ENCODE results near the gene ATG101.

The ATG101 gene

DNA sequence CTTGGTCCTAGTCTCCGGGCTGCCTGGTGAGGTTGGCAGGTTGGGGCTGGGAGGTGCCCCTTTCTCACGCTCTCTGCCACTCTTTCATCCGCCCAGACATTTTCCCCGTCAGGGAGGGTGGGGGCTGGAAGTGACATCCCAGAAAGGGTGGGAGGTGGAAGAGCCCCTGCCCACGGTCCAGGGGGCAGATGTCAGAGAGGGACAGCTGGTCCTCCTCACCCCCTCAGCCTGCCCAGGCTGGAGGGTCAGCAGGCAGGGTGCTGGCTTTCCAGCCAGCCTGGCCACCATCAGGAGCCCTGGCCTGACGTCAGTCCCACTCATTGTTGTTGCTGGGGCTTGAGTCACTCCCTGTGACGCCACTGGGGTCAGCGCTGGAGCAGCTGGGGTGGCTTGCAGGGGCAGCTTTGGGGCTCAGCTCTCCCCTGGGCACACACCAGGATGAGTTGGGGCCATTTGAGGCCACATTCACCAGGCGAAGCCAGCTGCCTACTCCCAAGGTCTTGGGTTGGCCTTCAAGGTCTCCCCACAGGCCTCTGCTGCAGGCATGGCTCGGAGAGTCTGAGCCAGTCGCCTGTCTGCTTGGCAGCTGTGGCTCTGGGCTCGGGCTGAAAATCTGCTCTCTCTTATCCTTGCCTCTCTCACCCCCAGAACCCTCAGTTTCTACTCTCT lies 5.7 kb upstream of the ATG101 start:
- DNase-seq (ENCODE audit: low read depth), result no peak
- TF ChIP-seq, protein P1, sequence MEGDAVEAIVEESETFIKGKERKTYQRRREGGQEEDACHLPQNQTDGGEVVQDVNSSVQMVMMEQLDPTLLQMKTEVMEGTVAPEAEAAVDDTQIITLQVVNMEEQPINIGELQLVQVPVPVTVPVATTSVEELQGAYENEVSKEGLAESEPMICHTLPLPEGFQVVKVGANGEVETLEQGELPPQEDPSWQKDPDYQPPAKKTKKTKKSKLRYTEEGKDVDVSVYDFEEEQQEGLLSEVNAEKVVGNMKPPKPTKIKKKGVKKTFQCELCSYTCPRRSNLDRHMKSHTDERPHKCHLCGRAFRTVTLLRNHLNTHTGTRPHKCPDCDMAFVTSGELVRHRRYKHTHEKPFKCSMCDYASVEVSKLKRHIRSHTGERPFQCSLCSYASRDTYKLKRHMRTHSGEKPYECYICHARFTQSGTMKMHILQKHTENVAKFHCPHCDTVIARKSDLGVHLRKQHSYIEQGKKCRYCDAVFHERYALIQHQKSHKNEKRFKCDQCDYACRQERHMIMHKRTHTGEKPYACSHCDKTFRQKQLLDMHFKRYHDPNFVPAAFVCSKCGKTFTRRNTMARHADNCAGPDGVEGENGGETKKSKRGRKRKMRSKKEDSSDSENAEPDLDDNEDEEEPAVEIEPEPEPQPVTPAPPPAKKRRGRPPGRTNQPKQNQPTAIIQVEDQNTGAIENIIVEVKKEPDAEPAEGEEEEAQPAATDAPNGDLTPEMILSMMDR (IDR thresholded peaks at IDR 0.05; ENCODE audit: insufficient read depth, low read depth, low read length, missing control alignments), result no peak
- H3K4me3 ChIP-seq (ENCODE audit: low read depth, low read length), result no peak overlapping the region

DNA sequence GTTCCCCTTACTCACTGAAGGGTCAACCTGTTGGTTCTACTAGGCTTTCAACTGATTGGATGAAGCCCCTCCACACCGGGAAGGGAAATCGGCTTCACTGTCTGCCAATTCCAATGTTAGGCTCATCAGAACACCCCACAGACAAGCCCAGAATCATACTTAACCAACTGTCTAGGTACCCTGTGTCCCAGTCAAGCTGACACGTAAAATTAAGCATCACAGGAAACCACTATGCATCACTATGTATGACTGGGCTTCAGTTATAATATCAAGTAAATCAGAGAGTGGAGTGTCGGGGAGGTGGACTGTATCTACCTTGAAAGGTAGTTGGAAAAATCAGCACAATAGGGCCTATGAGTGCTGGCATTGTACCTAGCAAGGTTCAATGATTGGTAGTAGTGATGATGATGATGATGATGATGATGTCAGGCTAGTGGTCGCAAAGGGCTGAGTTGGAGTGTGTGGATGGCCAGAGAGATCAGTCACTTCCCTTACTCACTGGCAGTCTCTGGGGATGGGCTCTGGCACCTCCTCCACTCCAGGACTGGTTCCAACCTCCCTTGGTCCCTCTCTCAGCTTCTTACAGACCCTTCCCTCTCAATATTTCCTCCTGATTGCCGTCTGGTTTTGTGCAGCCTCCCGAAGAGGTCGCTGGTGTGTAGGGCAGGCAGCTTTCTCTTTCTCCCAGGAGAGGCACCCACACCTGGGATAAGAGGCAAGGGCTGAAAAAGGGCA lies 3.3 kb upstream of the ATG101 start:
- no peak overlapping the region for H3K4me3 ChIP-seq (ENCODE audit: low read depth, low read length)
- TF ChIP-seq, protein P1 (IDR thresholded peaks at IDR 0.05; ENCODE audit: insufficient read depth, low read depth, low read length, missing control alignments), result no peak
- no peak for DNase-seq (ENCODE audit: low read depth)

DNA sequence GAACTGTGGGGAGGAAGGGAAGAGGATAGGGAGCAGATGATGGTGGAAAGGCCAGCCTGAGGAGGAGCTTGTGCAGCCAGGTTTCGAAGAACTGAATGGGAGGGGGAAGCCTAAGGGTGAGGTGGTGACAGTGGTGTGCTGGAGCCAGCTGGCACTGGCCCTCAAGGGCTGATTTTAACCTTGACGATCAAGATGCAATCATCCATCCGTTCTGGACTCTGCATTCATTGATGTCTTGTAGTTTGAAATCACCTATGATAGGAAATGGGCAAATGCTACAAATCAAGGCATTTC lies 2.8 kb upstream of the ATG101 start:
- TF ChIP-seq, protein P1 (IDR thresholded peaks at IDR 0.05; ENCODE audit: insufficient read depth, low read depth, low read length, missing control alignments), result no peak
- no peak overlapping the region for H3K4me3 ChIP-seq (ENCODE audit: low read depth, low read length)

DNA sequence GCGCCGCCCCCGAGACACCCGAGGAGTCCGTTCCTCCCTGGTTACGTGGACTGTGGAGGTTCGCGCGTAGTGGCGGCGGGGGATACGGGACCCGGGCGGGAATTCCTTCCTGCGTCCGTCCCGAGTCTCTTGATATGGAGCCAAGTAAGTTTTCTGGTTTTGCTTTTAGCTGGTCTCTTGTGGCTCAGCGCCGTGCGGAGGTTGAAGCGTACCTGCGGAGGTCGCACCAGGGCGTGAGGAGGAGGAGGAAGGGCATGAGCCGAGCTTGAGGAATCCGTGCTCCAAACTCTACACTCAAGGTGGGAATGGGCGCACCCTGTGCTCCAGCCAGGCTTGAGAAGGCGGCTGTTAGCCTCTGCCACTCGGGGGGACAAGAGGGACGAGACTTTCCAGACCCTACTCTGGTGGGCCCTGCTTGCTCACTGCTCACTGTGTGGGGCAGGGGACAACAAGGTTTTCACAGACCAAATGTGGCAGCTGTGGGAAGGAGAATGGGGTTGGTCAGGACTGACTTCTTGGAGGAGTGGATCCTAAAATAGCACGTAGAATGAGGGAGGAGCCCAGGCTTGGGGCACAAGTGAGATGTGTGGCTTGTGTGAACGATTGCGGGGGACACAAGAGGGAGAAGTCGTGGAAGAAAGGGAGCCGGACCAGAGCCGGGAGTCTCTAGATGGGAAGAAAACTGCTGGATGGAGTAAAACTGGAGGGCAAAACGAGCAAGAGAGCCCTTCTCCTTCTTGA lies 577 bp downstream of the ATG101 start:
- DNase-seq (ENCODE audit: low read depth), result no peak
- TF ChIP-seq, protein P1 (IDR thresholded peaks at IDR 0.05; ENCODE audit: insufficient read depth, low read depth, low read length, missing control alignments), result no peak

More for the DNA sequence above, 2.8 kb upstream of the ATG101 start:
- DNase-seq (ENCODE audit: low read depth), result no peak

DNA sequence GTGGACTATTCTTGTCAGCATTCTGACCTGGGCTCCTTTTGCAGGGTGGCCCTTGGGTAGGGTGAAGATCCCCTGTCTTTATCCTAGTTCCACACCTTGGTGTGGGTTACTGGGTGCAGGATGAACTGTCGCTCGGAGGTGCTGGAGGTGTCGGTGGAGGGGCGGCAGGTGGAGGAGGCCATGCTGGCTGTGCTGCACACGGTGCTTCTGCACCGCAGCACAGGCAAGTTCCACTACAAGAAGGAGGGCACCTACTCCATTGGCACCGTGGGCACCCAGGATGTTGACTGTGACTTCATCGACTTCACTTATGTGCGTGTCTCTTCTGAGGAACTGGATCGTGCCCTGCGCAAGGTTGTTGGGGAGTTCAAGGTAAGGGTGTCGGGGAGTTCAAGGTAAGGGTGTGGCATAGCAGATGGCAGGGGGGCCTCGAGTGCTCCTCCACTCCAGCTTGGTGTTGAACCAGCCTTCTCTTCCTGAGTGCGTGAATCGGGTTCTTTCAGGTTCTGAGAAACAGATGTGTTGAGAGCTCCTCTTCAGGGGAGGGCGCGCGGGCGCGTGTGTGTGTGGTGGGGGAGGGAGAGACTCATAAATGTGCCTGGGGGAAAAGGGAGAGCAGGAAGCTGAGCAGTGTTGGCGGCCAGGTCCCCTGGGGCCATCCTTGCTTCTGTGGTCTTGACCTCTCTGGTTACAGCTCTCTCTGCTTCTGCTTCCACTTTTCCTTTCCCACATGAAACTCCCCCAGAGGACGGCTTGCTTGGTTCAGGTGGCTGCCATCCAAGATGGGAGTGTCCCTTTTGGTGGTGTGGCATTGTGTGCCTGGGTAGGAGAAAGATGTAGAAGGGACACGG lies 4.0 kb downstream of the ATG101 start:
- TF ChIP-seq, protein P1 (IDR thresholded peaks at IDR 0.05; ENCODE audit: insufficient read depth, low read depth, low read length, missing control alignments), result no peak
- peak; percentile 79 for DNase-seq (ENCODE audit: low read depth)
- no peak overlapping the region for H3K4me3 ChIP-seq (ENCODE audit: low read depth, low read length)

More for the DNA sequence above, 577 bp downstream of the ATG101 start:
- H3K4me3 ChIP-seq (ENCODE audit: low read depth, low read length), result peak overlapping the region; percentile 76

DNA sequence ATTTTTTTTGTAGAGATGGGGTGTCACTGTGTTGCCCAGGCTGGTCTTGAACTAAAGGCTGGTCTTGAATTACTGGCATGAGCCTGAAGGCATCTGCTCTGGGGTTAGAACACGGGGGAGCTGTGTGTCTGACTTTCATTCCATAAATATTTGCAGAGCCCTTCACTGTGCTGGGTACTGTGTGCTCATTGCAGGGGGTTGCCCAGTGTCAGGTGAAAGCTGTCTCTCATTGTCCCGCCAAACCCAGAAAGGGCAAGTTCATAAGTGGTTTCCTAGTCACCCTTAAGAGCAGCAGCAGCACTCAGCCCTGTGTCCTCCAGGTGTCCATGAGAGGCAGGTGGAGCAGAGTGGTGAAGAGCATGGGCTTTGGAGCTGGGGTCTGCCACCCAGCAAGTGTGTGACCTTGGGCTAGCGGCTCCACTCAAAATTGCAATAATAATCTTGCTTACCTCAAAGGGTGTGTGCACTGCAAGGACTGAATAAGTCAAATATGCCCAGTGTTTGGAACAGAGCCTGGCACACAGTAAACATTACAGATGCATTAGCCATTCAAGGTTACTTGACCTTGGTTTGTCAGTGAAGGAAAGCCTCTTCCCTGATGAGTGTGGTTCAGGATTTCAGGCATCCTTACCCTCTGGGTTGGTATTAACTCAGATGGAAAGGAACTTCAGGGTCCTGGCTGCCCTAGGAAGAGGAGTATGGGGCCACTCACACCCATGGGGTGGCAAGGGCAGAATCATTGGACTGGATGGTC lies 5.4 kb downstream of the ATG101 start:
- DNase-seq (ENCODE audit: low read depth), result no peak
- TF ChIP-seq, protein P1 (IDR thresholded peaks at IDR 0.05; ENCODE audit: insufficient read depth, low read depth, low read length, missing control alignments), result no peak
- no peak overlapping the region for H3K4me3 ChIP-seq (ENCODE audit: low read depth, low read length)
